Measurements from ENCODE around the gene PTPRCAP.

- TF ChIP-seq EP300 (IDR thresholded peaks at IDR 0.05; ENCODE audit: borderline replicate concordance) (no peak), TCF12 (IDR thresholded peaks at IDR 0.05; ENCODE audit: low read depth) (no peak), RAD21 (IDR thresholded peaks at IDR 0.05; ENCODE audit: low read depth) (peak; percentile 52), MAX (IDR thresholded peaks at IDR 0.05) (no peak), EGR1 (IDR thresholded peaks at IDR 0.05) (no peak), YY1 (IDR thresholded peaks at IDR 0.05; ENCODE audit: low read depth) (no peak), FOXM1 (IDR thresholded peaks at IDR 0.05; ENCODE audit: borderline replicate concordance, low read depth) (no peak), REST (IDR thresholded peaks at IDR 0.05; ENCODE audit: low read depth) (no peak)
These were observed 48.0 kb downstream of the PTPRCAP start for GRCh38 chr11:67389477-67389876.
